ENCODE measurements around the gene MAP2K5.

MAP2K5 gene

GRCh38 chr15:67828969-67829646 is 286.6 kb downstream of the MAP2K5 start:
- H3K4me3 ChIP-seq (replicated peaks in 1 of 2; ENCODE audit: low read depth in 2 of 2, low read length in 2 of 2), result no peak overlapping the region
- DNase-seq (ENCODE audit: low read depth in 2 of 2), result no peak
- TF ChIP-seq, protein P1, sequence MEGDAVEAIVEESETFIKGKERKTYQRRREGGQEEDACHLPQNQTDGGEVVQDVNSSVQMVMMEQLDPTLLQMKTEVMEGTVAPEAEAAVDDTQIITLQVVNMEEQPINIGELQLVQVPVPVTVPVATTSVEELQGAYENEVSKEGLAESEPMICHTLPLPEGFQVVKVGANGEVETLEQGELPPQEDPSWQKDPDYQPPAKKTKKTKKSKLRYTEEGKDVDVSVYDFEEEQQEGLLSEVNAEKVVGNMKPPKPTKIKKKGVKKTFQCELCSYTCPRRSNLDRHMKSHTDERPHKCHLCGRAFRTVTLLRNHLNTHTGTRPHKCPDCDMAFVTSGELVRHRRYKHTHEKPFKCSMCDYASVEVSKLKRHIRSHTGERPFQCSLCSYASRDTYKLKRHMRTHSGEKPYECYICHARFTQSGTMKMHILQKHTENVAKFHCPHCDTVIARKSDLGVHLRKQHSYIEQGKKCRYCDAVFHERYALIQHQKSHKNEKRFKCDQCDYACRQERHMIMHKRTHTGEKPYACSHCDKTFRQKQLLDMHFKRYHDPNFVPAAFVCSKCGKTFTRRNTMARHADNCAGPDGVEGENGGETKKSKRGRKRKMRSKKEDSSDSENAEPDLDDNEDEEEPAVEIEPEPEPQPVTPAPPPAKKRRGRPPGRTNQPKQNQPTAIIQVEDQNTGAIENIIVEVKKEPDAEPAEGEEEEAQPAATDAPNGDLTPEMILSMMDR (IDR thresholded peaks at IDR 0.05; ENCODE audit: low read depth, low read length), result no peak

DNA sequence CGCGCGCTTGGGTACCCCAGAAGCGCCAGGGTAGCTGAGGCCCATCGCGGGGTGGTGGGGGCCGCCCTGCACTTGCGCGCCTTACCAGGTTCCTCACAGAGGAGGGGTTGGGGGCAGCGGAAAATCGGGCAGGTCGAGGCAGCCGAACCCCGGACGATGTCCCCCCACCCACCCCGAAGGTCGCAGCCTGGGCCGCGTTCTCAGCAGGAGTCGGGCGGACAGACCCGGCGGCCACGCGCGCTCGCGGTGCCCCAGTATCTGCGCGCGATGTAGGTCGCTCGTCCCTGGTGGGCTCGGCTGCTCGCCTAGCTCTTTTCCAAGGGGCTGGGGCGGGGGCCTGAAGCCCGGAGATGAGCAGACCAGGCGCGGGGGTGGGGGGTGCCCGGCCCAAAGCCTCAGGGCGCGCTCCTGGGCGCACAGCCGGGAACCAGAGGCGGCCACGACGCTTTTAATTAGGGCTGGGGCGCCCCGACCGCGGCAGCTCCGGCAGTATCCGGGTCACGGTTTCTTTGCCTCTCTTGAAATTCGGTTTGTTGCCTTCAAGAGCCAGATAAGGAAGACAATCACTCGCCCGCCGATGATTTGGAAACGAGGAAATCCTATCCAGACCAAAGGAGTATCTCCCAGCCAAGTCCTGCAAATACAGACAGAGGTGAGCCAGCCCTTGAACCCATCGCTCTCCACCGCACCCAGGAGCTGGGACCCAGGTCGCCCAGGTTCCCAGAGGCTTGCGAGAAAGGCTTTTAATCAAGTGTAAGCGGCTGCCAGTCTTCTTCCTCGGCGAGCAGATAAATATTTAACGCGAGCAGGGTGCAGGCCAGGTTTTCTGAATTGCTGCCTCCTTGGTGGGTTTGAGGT is 287.4 kb downstream of the MAP2K5 start:
- DNase-seq (ENCODE audit: low read depth in 2 of 2), result no peak
- no peak overlapping the region for H3K4me3 ChIP-seq (replicated peaks in 1 of 2; ENCODE audit: low read depth in 2 of 2, low read length in 2 of 2)
- TF ChIP-seq, protein P1 (IDR thresholded peaks at IDR 0.05; ENCODE audit: low read depth, low read length), result no peak

- DNase-seq (ENCODE audit: low read depth in 2 of 2), result no peak
- TF ChIP-seq, protein P1 (IDR thresholded peaks at IDR 0.05; ENCODE audit: low read depth, low read length), result no peak
- H3K4me3 ChIP-seq (replicated peaks in 1 of 2; ENCODE audit: low read depth in 2 of 2, low read length in 2 of 2), result no peak overlapping the region
These were observed 288.9 kb downstream of the MAP2K5 start for GRCh38 chr15:67831363-67831762.

DNA sequence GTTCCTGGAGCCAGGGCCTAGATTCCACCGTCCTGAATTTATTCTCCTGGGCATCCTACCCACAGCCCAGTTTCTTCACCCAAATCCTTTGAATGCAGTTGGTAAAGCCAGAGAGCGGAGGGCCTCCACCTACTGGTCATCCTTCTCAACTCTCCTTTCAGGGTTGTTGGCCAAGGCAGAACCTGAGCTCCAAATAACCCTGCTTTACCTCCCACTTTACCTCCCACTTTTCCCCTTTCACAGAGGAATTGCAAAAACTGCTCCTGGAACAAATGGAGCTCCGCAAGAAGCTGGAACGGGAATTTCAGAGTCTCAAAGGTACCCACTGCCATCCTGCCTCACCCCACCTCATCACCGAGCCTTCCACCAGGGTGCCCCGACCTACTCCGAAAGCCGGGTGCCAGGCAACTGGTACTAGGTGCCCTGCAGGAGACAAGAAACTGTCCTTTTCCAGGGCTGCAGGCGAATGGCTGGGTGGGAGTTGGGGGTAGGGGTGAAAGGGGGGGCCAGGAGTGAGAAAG is 289.6 kb downstream of the MAP2K5 start:
- TF ChIP-seq, protein P1 (IDR thresholded peaks at IDR 0.05; ENCODE audit: low read depth, low read length), result peak; percentile 37
- no peak overlapping the region for H3K4me3 ChIP-seq (replicated peaks in 1 of 2; ENCODE audit: low read depth in 2 of 2, low read length in 2 of 2)
- DNase-seq (ENCODE audit: low read depth in 2 of 2), result peak; percentile 51 to 55

- TF ChIP-seq, protein P1 (IDR thresholded peaks at IDR 0.05; ENCODE audit: low read depth, low read length), result no peak
- DNase-seq (ENCODE audit: low read depth in 2 of 2), result no peak
- no peak overlapping the region for H3K4me3 ChIP-seq (replicated peaks in 1 of 2; ENCODE audit: low read depth in 2 of 2, low read length in 2 of 2)
These were observed 290.6 kb downstream of the MAP2K5 start for GRCh38 chr15:67832897-67833709.

DNA sequence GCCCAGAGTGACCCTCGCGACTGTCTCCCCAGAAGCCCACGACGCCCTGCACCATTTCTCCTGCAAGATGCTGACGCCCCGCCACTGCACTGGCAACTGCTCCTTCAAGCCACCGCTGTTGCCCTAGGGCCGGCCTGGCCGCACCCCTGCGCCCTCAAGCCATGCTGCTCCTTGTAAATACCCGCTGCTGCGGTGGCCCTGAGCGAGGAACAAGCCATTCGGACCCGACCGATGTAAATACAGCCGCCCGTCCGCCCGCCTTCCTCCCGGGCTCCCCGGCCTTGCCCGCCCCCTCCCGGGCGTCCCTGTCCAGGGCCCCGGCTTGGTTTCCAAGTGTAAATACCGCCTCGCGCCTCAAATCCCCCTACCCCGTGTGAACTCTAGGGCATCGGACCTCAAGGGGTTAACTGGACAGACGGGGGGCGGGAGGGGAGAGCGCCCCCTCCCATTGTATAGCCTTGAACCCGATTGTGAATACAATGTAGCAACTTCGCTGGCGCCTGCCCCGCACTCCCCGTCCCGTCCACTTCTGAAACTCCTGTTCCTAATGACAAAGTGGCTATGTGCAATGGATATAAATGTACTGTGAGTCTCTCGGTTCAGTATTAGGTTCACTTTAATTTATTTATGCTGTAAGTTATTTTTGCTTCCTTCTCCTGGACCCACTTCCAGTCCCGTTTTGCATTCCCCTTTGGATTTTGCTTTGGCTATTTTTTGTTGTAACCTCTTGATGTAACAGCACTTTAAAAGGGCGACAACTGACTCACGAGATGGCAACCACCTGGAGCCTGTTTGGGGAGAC is 291.4 kb downstream of the MAP2K5 start:
- H3K4me3 ChIP-seq (replicated peaks in 1 of 2; ENCODE audit: low read depth in 2 of 2, low read length in 2 of 2), result peak overlapping the region in 1 of 2 donors; percentile 15
- peak; percentile 32 to 50 for DNase-seq (ENCODE audit: low read depth in 2 of 2)
- TF ChIP-seq, protein P1 (IDR thresholded peaks at IDR 0.05; ENCODE audit: low read depth, low read length), result peak; percentile 58

All from cardiac fibroblast (primary cell).